DMS53 treated with DMSO at 0.1 percent for 48 hours (cell line): ENCODE results near the gene PAX8.
A peak's percentile ranks its signal among the peaks of the same experiment; 100 is the strongest.

ENCODE experiments used
- DNase-seq: peaks from one replicate; lab custom pipeline; 2025; ENCODE audit not compliant: unreplicated experiment; lab: John Stamatoyannopoulos, UW

PAX8 gene

GRCh38 chr2:113268621-113269360, 9.9 kb downstream of the PAX8 start:
- no peak for DNase-seq

- no peak for DNase-seq
Observed at GRCh38 chr2:113266431-113266830, 12.3 kb downstream of the PAX8 start.

- no peak for DNase-seq
Observed at GRCh38 chr2:113264713-113265403, 13.9 kb downstream of the PAX8 start.

- DNase-seq, result no peak
Observed at GRCh38 chr2:113263546-113263945, 15.2 kb downstream of the PAX8 start.

GRCh38 chr2:113260991-113261390, 17.7 kb downstream of the PAX8 start:
- DNase-seq, result no peak

GRCh38 chr2:113258471-113259147, 20.1 kb downstream of the PAX8 start:
- DNase-seq, result no peak

- DNase-seq, result no peak
Observed at GRCh38 chr2:113257516-113258264, 21.0 kb downstream of the PAX8 start.

- DNase-seq, result no peak
Observed at GRCh38 chr2:113255140-113256070, 23.3 kb downstream of the PAX8 start.

GRCh38 chr2:113253453-113253852, 25.3 kb downstream of the PAX8 start:
- no peak for DNase-seq

GRCh38 chr2:113252047-113252590, 26.6 kb downstream of the PAX8 start:
- no peak for DNase-seq

- DNase-seq, result no peak
Observed at GRCh38 chr2:113251118-113251517, 27.6 kb downstream of the PAX8 start.

- DNase-seq, result peak; percentile 74
Observed at GRCh38 chr2:113248997-113249770, 29.5 kb downstream of the PAX8 start.

GRCh38 chr2:113246606-113247005, 32.1 kb downstream of the PAX8 start:
- DNase-seq, result no peak

GRCh38 chr2:113245276-113245711, 33.4 kb downstream of the PAX8 start:
- no peak for DNase-seq

GRCh38 chr2:113242327-113242726, 36.4 kb downstream of the PAX8 start:
- DNase-seq, result no peak

- peak; percentile 68 for DNase-seq
Observed at GRCh38 chr2:113240915-113241911, 37.5 kb downstream of the PAX8 start.

- peak; percentile 60 for DNase-seq
Observed at GRCh38 chr2:113240150-113240914, 38.4 kb downstream of the PAX8 start.
